Mucosa of stomach (tissue), 1 donor: Measurements from ENCODE around the gene MUC16.
"Not testable (repeated sequence)": the region's sequence is repeated elsewhere in the genome, so short reads cannot be mapped to it uniquely, and the experiment has no call there.

Source experiments
- H3K27me3 ChIP-seq: one replicate; pipeline ENCODE4 v1.7.0; 2013; ENCODE audit warnings: mild to moderate bottlenecking, low read length; ENCODE audit not compliant: control insufficient read depth, insufficient read depth
- H3K36me3 ChIP-seq: one replicate; pipeline ENCODE4 v1.7.0; 2013; ENCODE audit warnings: low read length; ENCODE audit not compliant: control insufficient read depth, insufficient read depth
- H3K4me1 ChIP-seq: one replicate; pipeline ENCODE4 v1.7.0; 2013; ENCODE audit warnings: mild to moderate bottlenecking, low read length; ENCODE audit not compliant: control insufficient read depth, insufficient read depth
- H3K4me3 ChIP-seq: one replicate; pipeline ENCODE4 v1.7.0; 2013; ENCODE audit warnings: low read length
- H3K9ac ChIP-seq: one replicate; pipeline ENCODE4 v1.7.0; 2013; ENCODE audit warnings: mild to moderate bottlenecking, low read length, moderate library complexity
- H3K9me3 ChIP-seq: one replicate; pipeline ENCODE4 v1.7.0; 2013; ENCODE audit warnings: mild to moderate bottlenecking, low read length, moderate library complexity; ENCODE audit not compliant: control insufficient read depth
- donor health status: Pancreatic carcinoma.

Gene MUC16

DNA sequence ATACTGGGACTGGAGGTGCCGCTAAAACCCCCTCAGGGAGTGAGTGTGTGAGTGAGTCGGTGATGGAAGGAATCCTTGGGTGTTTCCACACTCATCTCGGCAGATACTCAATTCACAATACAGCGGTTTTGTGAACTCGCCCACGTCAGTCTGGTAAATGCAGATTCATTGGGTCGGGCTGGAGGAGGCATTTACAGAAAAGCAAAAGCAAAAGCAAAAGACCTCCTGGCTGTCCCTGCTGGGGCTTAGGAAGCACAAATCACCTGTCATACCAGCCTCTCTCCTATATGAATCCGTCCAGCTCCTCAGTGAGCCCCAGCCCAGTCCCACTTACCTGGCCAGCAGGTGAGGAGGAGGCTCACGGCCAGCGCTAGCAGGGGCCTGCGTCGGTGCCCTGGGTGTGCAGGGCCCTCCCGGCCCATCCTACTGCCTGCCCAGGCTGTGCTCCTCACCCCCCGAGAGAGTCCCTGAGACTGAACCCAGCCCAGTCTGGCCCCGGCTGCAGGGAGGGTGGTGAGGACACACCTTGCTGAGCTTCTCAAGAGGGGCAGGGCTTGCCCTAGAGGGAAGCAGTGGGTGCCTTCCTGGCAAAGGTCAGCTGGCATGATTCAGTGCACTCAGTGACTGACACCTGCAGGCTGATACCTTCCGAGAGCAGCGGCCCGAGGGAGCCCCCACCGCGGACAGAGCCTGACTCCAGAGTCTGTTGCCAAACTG is at the start of gene MUC16:
MUC16 (minus strand) TSS at position 475 of the 717 bp plus-strand sequence.
- Histone ChIP-seq H3K4me3 (no peak within 1 kb of the TSS), H3K4me1 (no peaks in the 10 kb centered on the region), H3K27me3 (no peaks in the 10 kb centered on the region), H3K9me3 (no peaks in the 10 kb centered on the region), H3K9ac (no peak within 1 kb of the TSS), H3K36me3 (no peaks in the 10 kb centered on the region)

DNA sequence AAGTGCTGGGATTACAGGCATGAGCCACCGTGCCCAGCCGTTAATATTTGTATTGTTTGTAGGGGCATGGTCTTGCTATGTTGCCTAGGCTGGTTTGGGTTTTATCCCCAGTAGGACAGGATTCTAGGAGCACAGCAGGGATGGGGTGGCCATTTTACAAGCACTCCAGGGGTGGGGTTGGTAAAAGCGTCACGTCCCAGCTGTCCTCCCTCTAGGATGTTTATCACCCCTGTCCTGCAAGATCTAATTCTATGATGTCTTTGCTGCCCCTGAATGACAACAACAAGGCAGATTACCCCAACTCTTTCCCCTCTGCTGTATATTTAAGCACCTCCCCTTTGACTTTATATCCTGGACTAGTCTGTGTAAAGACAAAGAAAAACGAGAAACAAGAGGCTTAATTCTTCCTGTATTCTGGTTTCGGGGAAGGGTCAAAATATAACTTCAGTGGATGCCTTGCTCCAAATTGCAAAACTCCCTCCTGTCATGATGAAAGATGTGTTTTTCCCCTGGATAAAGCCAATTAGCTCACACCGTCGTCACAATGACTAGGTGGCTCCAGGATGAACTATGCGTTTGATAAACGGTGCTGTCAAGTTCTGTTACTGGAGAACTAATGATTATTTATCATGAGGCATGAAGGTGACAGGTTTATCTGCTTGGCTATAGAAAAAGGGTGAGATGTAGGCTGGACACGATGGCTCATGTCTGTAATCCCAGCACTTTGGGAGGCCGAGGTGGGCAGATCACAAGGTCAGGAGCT is 48.9 kb upstream of the MUC16 start:
- H3K27me3 ChIP-seq: peaks cover 3% of the 10 kb centered on the region
- no peaks in the 10 kb centered on the region for H3K9me3 ChIP-seq
- H3K36me3 ChIP-seq: no peaks in the 10 kb centered on the region
- H3K4me1 ChIP-seq: no peaks in the 10 kb centered on the region
- no peak overlapping the region for H3K9ac ChIP-seq
- H3K4me3 ChIP-seq: no peak overlapping the region

DNA sequence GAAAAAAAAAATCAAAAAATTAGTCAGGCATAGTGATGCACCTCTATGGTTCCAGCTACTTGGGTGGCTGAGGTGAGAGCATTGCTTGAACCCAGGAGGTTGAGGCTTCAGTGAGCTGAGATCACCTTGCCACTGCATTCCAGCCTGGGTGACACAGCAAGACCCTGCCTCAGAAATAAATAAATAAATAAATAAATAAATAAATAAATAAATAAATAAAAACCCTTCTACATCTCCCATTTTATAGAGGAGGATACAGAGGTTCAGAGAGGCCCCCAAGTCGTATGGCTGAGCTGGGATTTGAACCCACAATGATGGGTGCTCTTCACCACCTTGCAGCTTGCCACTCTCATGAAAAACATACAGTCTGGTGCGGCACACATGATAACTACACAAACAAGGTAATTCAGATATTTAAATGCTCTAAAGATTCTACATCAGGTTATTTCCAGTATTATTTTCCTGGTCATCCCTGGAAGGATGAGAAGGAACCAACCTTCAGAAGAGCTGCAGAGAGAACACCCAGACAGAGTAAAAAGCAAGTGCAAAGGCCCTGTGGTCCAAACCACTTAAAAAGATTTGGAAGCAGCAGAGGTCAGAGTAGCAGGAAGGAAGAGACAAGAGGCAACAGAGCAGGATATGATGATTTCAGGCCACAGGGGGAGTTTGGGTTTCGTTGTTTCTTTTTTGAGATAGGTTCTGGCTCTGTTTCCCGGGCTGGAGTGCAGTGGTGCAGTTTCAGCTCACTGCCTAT is 47.5 kb upstream of the MUC16 start:
- peaks cover 3% of the 10 kb centered on the region for H3K27me3 ChIP-seq
- H3K4me1 ChIP-seq: no peaks in the 10 kb centered on the region
- H3K4me3 ChIP-seq: no peak overlapping the region
- no peaks in the 10 kb centered on the region for H3K9me3 ChIP-seq
- H3K9ac ChIP-seq: no peak overlapping the region
- H3K36me3 ChIP-seq: no peaks in the 10 kb centered on the region

DNA sequence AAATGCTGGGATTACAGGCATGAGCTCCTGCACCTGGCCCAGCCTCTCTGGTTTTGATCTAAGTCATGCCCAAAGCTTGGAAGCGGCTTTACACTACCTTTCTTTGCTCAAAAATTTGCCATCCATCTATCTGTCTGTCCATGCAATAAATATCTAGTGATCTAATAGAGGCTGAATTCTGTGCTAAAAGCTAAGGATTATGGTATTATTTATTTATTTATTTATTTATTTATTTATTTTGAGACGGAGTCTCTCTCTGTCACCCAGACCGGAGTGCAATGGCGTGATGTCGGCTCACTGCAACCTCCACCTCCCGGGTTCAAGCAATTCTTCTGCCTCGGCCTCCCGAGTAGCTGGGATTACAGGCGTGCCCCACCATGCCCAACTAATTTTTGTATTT is 45.9 kb upstream of the MUC16 start:
- H3K27me3 ChIP-seq, H3K36me3 ChIP-seq, H3K4me3 ChIP-seq, H3K9ac ChIP-seq, H3K9me3 ChIP-seq, H3K4me1 ChIP-seq: not testable (repeated sequence)

DNA sequence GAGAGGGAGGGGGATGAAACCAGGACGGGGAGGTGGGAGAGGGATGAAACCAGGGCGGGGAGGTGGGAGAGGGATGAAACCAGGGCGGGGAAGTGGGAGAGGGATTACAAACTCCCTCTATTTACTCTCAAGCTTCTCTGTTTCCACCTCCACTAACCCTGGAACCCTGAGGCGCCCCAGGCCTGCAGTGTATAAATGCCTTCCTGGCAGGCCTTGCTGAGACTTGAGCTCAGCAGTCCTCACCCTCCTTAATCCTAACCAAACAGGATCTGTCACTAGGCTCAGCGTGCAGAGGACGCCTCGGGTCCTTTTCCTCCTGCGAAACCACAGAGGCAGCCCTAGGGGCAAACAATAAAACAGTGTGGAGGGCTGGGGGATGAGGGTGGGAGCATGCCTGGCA is 44.6 kb upstream of the MUC16 start:
- Histone ChIP-seq H3K9me3 (no peaks in the 10 kb centered on the region), H3K36me3 (no peaks in the 10 kb centered on the region), H3K9ac (no peak overlapping the region), H3K4me3 (no peak overlapping the region), H3K4me1 (no peaks in the 10 kb centered on the region), H3K27me3 (peaks cover 3% of the 10 kb centered on the region)

DNA sequence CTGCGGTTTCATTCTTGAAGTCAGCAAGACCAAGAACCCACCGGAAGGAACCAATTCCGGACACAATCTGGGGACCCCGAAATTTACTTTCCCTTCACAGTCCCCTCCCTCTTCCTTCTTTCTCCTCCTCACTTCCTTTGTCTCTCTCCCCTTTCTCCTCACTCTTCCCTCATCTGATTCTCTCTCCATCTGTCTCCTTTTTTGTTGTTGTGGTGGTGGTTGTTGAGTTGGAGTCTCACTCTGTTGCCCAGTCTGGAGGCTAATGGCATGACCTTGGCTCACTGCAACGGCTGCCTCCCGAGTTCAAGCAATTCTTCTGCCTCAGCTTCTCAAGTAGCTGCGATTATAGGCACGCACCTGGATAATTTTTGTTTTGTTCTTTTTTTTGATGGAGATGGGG is 44.0 kb upstream of the MUC16 start:
- Histone ChIP-seq H3K9me3 (no peaks in the 10 kb centered on the region), H3K4me1 (no peaks in the 10 kb centered on the region), H3K36me3 (no peaks in the 10 kb centered on the region), H3K9ac (no peak overlapping the region), H3K27me3 (peaks cover 3% of the 10 kb centered on the region), H3K4me3 (no peak overlapping the region)

DNA sequence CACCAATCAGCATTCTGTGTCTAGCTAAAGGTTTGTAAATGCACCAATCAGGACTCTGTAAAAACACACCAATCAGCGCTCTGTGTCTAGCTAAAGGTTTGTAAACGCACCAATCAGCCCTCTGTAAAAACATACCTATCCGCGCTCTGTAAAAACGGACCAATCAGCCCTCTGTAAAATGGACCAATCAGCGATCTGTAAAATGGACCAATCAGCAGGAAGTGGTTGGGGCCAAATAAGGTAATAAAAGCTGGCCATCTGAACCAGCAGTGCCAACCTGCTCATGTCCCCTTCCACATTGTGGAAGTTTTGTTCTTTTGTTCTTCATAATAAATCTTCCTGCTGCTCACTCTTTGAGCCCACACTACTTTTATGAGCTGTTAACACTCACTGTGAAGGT is 43.5 kb upstream of the MUC16 start:
- not testable (repeated sequence) for H3K9me3 ChIP-seq, H3K27me3 ChIP-seq, H3K36me3 ChIP-seq, H3K9ac ChIP-seq, H3K4me1 ChIP-seq, H3K4me3 ChIP-seq

DNA sequence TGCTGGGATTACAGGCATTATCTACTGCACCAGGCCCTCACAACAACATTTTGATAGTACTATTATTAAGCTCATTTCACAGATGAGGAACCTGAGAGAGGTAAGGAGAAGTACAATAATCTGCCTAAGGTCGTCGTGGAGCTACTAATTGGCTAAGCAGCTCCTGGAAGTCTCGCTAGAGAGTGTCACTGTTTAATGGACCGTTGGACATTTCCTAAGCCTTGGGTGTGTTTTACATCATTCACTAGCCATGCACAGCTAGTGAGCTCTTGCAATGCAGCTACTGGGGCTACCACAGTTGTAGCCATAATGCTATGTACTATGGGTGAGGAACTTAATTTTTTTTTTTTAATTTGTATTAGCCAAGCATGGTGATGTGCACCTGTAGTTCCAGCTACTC is 42.7 kb upstream of the MUC16 start:
- Histone ChIP-seq H3K9me3 (no peaks in the 10 kb centered on the region), H3K4me1 (no peaks in the 10 kb centered on the region), H3K4me3 (no peak overlapping the region), H3K9ac (no peak overlapping the region), H3K27me3 (peaks cover under 1% of the 10 kb centered on the region), H3K36me3 (no peaks in the 10 kb centered on the region)

DNA sequence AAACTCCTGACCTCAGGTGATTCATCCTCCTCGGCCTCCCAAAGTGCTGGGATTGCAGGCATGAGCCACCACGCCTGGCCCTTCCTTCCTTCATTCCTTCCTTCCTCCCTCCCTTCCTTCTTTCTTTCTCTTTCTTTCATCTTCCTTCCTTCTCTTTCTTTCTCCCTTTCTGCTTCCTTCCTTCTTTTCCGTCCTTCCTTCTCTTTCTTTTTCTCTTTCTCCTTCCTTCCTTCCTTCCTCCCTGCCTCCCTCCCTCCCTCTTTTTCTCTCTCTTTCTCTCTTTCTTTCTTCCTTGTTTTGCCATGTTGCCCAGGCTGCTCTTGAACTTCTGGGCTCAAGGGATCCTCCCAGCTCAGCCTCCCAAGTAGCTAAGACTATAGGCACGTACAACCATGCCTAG is 36.5 kb upstream of the MUC16 start:
- H3K27me3 ChIP-seq: no peaks in the 10 kb centered on the region
- no peaks in the 10 kb centered on the region for H3K9me3 ChIP-seq
- no peak overlapping the region for H3K9ac ChIP-seq
- no peak overlapping the region for H3K4me3 ChIP-seq
- no peaks in the 10 kb centered on the region for H3K36me3 ChIP-seq
- H3K4me1 ChIP-seq: no peaks in the 10 kb centered on the region

DNA sequence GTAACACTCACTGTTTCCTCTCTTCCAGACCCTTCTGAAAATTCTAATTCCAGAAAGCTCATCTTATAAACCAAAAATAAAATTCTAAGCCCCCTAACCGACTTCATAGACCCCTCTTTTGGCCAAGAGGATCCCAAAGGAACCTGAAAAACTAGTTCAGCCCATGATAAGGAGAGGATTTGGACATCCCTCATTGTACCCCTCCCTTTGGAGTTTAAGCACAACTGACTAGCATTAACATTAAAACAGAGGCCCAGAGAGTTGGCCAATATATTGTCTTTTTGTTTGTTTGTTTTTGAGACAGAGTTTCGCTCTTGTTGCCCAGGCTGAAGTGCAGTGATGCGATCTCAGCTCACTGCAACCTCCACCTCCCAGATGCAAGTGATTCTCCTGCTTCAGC is 34.2 kb upstream of the MUC16 start:
- Histone ChIP-seq H3K9me3 (no peaks in the 10 kb centered on the region), H3K9ac (no peak overlapping the region), H3K27me3 (no peaks in the 10 kb centered on the region), H3K4me1 (no peaks in the 10 kb centered on the region), H3K36me3 (no peaks in the 10 kb centered on the region), H3K4me3 (no peak overlapping the region)

DNA sequence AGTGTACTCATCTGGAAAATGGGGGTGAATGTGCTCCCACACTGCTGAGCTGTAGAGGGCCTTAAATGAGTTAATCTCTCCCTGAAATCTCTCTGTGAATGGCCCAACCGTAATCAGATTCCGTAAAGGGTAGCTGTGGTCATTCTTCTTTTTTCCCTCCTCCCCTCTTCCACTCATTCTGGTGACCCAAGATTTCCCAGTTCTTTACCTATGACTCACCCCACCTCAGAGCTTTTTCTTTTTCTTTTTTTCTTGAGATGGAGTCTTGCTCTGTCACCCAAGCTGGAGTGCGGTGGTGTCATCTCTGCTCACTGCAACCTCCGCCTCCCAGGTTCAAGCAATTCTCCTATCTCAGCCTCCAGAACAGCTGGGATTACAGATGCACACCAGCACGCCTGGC is 33.3 kb upstream of the MUC16 start:
- H3K36me3 ChIP-seq: no peaks in the 10 kb centered on the region
- H3K4me3 ChIP-seq: no peak overlapping the region
- H3K9me3 ChIP-seq: no peaks in the 10 kb centered on the region
- no peaks in the 10 kb centered on the region for H3K27me3 ChIP-seq
- no peaks in the 10 kb centered on the region for H3K4me1 ChIP-seq
- no peak overlapping the region for H3K9ac ChIP-seq

DNA sequence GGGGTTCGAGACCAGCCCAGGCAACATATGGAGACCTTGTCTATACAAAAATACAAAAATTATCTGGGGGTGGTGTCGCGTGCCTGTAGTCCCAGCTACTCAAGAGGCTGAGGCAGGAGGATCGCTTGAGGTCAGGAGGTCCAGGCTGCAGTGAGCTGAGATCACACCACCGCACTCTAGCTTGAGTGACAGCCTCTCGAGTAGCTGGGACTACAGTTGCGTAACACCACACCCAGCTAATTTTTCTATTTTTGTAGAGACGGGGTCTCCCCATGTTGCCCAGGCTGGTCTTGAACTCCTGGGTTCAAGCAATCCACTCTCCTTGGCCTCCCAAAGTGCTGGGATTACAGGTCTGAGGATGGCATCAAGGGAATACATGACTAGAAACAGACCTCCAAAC is 30.8 kb upstream of the MUC16 start:
- H3K9ac ChIP-seq: no peak overlapping the region
- no peaks in the 10 kb centered on the region for H3K36me3 ChIP-seq
- no peak overlapping the region for H3K4me3 ChIP-seq
- H3K4me1 ChIP-seq: no peaks in the 10 kb centered on the region
- H3K27me3 ChIP-seq: no peaks in the 10 kb centered on the region
- H3K9me3 ChIP-seq: no peaks in the 10 kb centered on the region
